TTC549 (cell line): ENCODE data around the gene CYTIP.

ENCODE experiments used
- FAIRE-seq: peaks from 2 replicates; lab custom pipeline; 2012; peaks lifted over from hg19 to GRCh38; lab: Jason Lieb, UNC

CYTIP gene

DNA sequence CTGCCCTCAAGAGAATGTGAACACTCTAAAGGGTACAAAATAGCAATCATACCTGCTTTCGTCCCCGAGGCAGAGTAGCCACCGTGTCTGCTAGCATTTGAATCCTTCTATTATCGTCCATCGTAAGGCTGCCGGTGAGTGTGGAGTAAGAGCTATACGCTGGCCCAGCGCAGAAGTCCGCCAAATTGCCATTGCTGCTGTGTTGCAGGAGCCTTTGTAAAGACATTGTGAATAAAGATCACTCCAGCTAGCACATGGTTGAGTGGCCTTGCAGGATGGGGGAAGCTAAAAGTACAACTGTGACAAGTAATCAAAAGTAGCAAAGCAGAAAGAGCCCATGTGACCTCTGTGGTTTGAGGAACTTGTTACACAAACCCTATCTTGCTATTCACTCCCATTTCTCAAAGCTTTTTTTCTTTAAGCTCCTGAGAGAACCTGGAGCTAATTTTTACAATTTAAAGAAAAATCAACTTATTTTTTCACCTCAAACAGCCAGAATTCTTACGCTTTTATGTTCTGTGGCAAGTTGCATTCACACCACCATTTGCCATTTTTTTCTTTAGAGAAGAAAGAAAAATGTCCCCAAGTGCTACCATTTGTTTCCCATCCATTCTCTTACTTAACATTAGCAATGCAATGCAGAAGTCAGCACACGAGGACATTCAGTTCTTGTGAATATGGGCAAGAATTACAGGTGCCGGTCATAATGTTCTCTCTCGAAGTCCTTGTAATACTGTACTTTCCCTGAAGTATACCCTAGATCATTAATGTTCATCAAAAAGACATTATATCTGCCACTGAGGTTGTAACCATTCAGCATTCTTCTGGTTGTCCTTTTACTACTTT is at the start of gene CYTIP:
Gene CYTIP, minus strand, starts transcription at position 295 of the 846 bp plus-strand sequence. Its CDS starts 69 bp downstream, at position 226.
- FAIRE-seq: no peak

DNA sequence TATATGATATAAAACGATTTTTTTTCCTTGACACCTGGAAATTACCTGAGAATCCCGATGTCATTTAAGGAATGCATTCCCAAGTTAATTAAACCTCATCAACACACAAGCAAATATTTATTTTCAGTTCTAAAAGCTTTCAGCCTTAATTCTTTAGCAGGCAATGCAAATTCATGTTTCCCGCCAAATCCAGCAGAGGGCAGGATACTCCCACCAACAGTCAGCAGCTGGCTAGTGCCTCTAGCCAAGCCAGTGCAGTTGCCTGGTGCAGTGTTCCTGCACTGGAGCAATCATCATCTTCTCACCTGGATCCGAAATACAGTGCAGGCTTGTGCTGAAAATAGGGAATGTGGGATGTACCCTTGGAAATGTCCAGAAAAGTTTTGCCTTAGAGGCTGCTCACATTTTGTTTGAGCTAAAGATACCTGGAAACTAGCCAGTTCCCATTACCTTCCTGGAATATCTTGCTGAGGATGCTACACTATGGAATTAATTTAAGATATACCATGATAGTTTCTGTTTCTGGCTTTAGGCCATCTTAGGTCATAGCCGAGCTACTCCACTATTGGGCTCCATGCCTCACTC is 48.4 kb upstream of the CYTIP start:
- FAIRE-seq: no peak

- no peak for FAIRE-seq
These were observed 46.1 kb upstream of the CYTIP start for GRCh38 chr2:157489983-157490382.

GRCh38 chr2:157488877-157489276 is 45.0 kb upstream of the CYTIP start:
- no peak for FAIRE-seq

DNA sequence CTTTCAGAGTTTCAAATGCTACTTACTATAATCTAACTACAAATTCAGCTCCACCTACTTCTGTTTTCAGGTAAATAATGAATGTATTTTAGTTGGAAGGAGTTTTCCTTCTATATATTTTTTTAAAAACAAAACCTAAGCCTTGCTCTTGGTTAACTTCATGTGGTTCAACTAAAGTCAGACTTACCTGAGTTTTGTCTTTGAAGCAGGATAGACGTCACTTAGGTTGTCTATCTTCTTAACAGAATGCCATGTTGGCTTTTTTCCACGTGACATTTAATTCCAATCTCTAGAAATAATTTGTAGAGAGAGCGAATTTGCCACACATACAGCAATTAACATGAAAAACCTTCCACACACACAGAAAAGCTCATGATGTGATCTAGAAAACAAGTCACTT is 43.9 kb upstream of the CYTIP start:
- FAIRE-seq: no peak

DNA sequence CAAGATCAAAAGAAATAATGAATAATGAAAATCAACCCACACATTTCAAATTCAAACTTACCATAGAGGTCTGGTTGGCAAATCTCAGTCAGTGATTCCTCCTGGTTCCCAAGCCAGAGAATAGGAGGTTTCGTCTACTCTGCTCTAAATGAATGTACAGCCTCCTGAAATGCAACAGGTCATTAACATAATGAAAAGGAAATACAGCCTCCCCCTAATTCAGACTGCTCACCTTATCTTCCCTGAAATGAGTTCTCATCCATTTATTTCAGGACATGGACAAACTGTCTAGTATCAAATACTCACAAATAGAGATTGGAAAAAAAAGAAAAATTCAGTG is 43.4 kb upstream of the CYTIP start:
- FAIRE-seq: no peak

DNA sequence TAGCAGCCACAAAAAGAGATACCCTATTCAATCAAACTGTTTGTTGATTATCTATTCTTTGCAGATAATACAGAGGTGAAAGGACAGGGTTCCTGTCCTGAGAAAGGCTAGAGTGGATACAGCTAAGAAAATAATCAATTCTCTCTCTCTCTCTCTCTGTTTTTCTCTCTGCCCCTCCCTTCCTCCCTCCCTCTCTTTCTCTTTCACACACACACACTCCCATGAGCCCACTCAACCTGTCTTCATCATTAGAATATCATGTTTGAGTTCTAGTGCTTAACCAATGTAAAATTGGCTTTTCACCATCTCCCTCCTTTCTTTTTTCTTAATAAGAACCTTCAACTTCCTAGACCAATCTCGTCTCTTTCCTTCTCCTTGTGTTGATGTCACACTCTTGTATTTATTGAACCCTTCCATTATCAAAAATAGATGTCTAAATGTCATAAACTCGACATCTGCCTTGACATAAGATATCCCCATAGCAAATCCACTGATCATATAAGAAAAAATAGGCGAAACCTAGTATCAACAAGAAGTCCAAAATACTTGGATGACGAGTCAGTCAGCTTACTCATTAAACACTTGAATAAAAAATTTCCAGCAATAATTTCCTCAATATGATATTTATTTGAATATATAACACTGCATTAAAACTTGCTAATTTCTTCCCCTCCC is 42.8 kb upstream of the CYTIP start:
- no peak for FAIRE-seq

DNA sequence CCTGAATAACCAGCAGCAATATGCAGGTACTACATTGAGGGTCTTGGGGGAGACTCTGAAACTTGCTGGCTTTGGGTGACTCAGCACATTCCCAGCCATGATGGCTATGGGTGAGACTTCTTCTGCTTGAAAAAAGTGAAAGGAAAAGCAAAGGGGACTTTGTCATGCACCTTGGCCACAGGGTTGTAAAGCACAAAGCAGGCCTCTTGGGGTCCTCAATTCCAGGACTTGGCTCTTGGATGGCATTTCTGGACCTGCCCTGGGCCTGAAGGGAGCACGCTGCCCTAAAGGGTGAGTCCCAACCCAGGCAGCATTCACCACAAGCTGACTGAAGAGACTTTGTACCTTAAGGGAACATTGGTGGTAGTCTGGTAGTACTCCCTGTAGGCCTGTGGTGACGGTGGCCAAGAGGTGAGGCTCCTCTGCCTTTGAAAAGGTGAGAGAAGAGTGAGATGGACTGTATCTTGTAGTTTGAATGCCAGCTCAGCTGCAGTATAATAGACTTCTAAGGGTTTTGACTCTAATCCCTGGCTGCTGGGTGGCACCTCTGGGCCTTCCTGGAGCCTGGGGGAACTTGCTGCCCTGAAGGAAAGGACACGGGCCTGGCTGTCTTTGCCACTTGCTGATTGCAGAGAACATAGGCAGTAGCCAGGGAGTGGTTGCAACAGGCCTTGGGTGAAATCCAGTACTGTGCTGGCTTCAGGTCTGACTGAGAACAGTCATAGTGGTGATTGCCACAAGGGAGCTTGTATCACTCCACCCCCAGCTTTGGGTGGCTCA is 36.5 kb upstream of the CYTIP start:
- no peak for FAIRE-seq

GRCh38 chr2:157479081-157480027 is 35.5 kb upstream of the CYTIP start:
- no peak for FAIRE-seq

- FAIRE-seq: no peak
These were observed 34.0 kb upstream of the CYTIP start for GRCh38 chr2:157477919-157478318.

GRCh38 chr2:157476953-157477709 is 33.2 kb upstream of the CYTIP start:
- FAIRE-seq: no peak

- no peak for FAIRE-seq
These were observed 32.0 kb upstream of the CYTIP start for GRCh38 chr2:157475722-157476390.

DNA sequence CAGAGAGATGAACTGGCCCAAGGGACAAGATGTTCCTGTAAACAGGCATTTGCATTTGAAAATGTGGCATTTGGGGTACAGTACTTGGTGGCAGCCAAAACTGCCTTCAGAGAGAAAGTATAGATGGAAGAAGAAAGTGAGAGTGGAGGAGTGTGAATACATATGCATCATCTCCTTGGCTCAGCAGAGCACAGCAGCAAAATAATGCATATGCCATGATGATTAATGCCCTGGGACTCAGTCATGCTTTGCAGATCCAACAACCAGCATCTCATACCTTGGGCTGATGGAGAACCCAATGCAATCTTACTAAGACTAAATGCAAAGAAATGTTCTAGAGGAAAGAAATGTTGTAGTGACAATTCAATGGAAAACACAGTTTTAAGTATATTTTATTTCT is 29.7 kb upstream of the CYTIP start:
- no peak for FAIRE-seq

GRCh38 chr2:157471078-157471477 is 27.2 kb upstream of the CYTIP start:
- no peak for FAIRE-seq

GRCh38 chr2:157470321-157470720 is 26.4 kb upstream of the CYTIP start:
- FAIRE-seq: no peak

GRCh38 chr2:157469726-157470125 is 25.8 kb upstream of the CYTIP start:
- no peak for FAIRE-seq

DNA sequence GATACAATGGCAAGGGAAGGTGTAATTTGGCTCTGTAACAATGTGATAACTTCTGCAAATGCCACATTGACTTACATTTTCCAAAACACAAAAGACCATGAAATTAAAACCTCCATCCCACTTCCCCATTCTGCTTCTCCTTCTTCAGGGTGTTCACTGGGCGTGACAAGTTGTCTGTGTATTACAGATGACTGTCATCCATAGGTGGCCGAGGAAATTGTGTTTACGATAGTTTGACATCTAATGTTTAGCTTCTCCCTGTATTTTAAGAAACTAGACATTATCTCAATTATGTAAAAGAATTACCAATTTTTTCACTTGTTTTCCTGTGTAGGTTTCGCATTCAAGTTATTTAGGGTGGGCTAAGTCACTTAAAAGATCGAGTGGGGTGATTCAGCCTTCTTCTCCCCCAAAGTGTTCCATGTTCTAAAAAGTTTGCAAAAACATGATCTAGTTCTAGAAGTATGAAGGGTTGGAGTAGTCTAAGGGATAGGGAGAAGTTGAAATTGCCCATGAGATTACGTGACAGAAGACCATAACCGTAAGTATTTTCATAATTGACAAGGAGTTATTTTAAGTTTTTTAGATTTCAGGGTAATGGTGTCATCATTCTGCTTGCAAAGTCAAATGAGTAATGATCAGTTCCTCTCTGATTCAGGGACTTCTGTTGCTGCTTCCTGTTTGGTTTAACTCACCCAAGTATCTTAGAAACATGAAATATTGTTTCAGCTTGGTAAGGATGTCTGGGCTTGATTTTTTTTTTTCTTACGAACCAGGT is 25.2 kb upstream of the CYTIP start:
- no peak for FAIRE-seq

- no peak for FAIRE-seq
These were observed 22.9 kb upstream of the CYTIP start for GRCh38 chr2:157466764-157467163.

GRCh38 chr2:157465554-157465953 is 21.7 kb upstream of the CYTIP start:
- FAIRE-seq: no peak
